Liver (tissue), 3 donors: ENCODE results near the gene NR2E1.

ENCODE experiments used
- CTCF ChIP-seq: fragments of 150-350 bp; IDR thresholded peaks from 2 replicates; pipeline ENCODE4 v1.5.1; 2017; ENCODE audit warnings: improper control_type of control experiment, low read depth, low read length; ENCODE audit not compliant: missing input control
- FOXA1 ChIP-seq: IDR thresholded peaks from 2 replicates; pipeline ENCODE4 v1.6.1; 2016; ENCODE audit warnings: antibody characterized with exemption
- GABPA ChIP-seq, 2 donors: IDR thresholded peaks in 1 of 2; conservative IDR thresholded peaks in 1 of 2; 2 replicates each; pipeline ENCODE4 v1.6.1; 2016; ENCODE audit warnings: antibody characterized with exemption in 2 of 2, mild to moderate bottlenecking in 1 of 2, moderate library complexity in 1 of 2
- HNF4G ChIP-seq: IDR thresholded peaks from 2 replicates; pipeline ENCODE4 v1.6.1; 2016; ENCODE audit warnings: antibody characterized with exemption
- REST ChIP-seq: IDR thresholded peaks from 2 replicates; pipeline ENCODE4 v1.6.1; 2016; ENCODE audit warnings: antibody characterized with exemption, mild to moderate bottlenecking
- SP1 ChIP-seq: IDR thresholded peaks from 2 replicates; pipeline ENCODE4 v1.6.1; 2018; ENCODE audit warnings: antibody characterized with exemption, mild to moderate bottlenecking
- TAF1 ChIP-seq: conservative IDR thresholded peaks from 2 replicates; pipeline ENCODE4 v1.6.1; 2016; ENCODE audit warnings: antibody characterized with exemption, mild to moderate bottlenecking
- ZBTB33 ChIP-seq: IDR thresholded peaks from 2 replicates; pipeline ENCODE4 v1.6.1; 2016; ENCODE audit warnings: antibody characterized with exemption
- donor health status: healthy.
- donor health status: healthy.

GRCh38 chr6:108175176-108175591, 9.4 kb downstream of the NR2E1 start:
- TF ChIP-seq HNF4G (no peak), ZBTB33 (no peak), CTCF (no peak), FOXA1 (no peak), TAF1 (no peak), REST (no peak), SP1 (no peak), GABPA (IDR thresholded peaks at IDR 0.05 in 1 of 2, conservative IDR thresholded peaks at IDR 0.05 in 1 of 2) (no peak)
